SU-DHL-6 (cell line): ENCODE data around the gene EAPP.

ENCODE experiments used
- H2AFZ ChIP-seq: fragments of 200-600 bp; sonication (generic); 2 replicates; pipeline ENCODE4 v1.6.1; 2014; ENCODE audit warnings: low read depth, mild to moderate bottlenecking, moderate library complexity, mixed read lengths, antibody characterized with exemption, low read length; ENCODE audit not compliant: severe bottlenecking
- H3F3A ChIP-seq: fragments of 200-600 bp; shearing (Covaris generic); 2 replicates; pipeline ENCODE4 v1.6.0; 2016; ENCODE audit warnings: antibody characterized with exemption, mild to moderate bottlenecking; ENCODE audit not compliant: insufficient read depth
- H3K27ac ChIP-seq: fragments of 200-600 bp; sonication (generic); 2 replicates; pipeline ENCODE4 v1.5.1; 2016; ENCODE audit warnings: low read depth, mild to moderate bottlenecking, low read length, moderate library complexity, mixed read lengths
- H3K27me3 ChIP-seq: fragments of 200-600 bp; sonication (generic), shearing (Covaris generic); 2 replicates; pipeline ENCODE4 v1.6.0; 2014; ENCODE audit warnings: mild to moderate bottlenecking, low read length
- H3K36me3 ChIP-seq: fragments of 200-600 bp; sonication (generic); 2 replicates; pipeline ENCODE4 v1.6.1; 2014; ENCODE audit warnings: mild to moderate bottlenecking, low read length, mixed read lengths
- H3K4me2 ChIP-seq: fragments of 300-600, 200-600 bp; shearing (Covaris generic), sonication (generic); 2 replicates; pipeline ENCODE4 v1.6.0; 2014; ENCODE audit warnings: low read length, low read depth, mild to moderate bottlenecking; ENCODE audit not compliant: poor library complexity, severe bottlenecking
- H3K4me3 ChIP-seq: fragments of 200-600 bp; sonication (generic); 2 replicates; pipeline ENCODE4 v1.5.1; 2014; ENCODE audit warnings: antibody characterized with exemption, low read length, mild to moderate bottlenecking, mixed read lengths; ENCODE audit not compliant: insufficient read depth, poor library complexity, severe bottlenecking
- H3K79me2 ChIP-seq: fragments of 200-600 bp; sonication (generic); 2 replicates; pipeline ENCODE4 v1.6.1; 2014; ENCODE audit warnings: mild to moderate bottlenecking, low read length, moderate library complexity; ENCODE audit not compliant: insufficient read depth
- H3K9ac ChIP-seq: fragments of 200-600 bp; sonication (generic); 2 replicates; pipeline ENCODE4 v1.7.0; 2014; ENCODE audit warnings: mild to moderate bottlenecking, low read length
- H3K9me2 ChIP-seq: fragments of 200-600 bp; sonication (generic); replicated peaks from 2 replicates; pipeline ENCODE4 v1.6.1; 2014; ENCODE audit warnings: low read length; ENCODE audit not compliant: insufficient read depth
- H3K9me3 ChIP-seq: fragments of 200-600 bp; sonication (generic); 2 replicates; pipeline ENCODE4 v1.6.1; 2014; ENCODE audit warnings: low read length, mixed read lengths; ENCODE audit not compliant: insufficient read depth
- H4K20me1 ChIP-seq: fragments of 200-600 bp; sonication (generic); 2 replicates; pipeline ENCODE4 v1.6.1; 2014; ENCODE audit warnings: low read depth, mild to moderate bottlenecking, antibody characterized with exemption, low read length, moderate library complexity, mixed read lengths
- CTCF ChIP-seq: fragments of 200-600 bp; sonication (generic); IDR thresholded peaks from one replicate; pipeline ENCODE4 v1.5.1; 2017; ENCODE audit warnings: antibody characterized with exemption, mild to moderate bottlenecking, low read length, moderate library complexity; ENCODE audit not compliant: insufficient read depth, poor library complexity, severe bottlenecking
- EZH2phosphoT487 ChIP-seq: fragments of 200-600 bp; sonication (generic), shearing (Covaris generic); conservative IDR thresholded peaks from 2 replicates; pipeline ENCODE4 v1.6.1; 2018; ENCODE audit warnings: mild to moderate bottlenecking, antibody characterized with exemption, low read length, moderate library complexity, mixed read lengths

Gene EAPP

GRCh38 chr14:34470319-34470718 lies 69.2 kb downstream of the EAPP start:
- no peak overlapping the region for H2AFZ ChIP-seq
- H3K79me2 ChIP-seq: no peaks in the 10 kb centered on the region
- no peak overlapping the region for H3K27ac ChIP-seq
- H3F3A ChIP-seq: no peaks in the 10 kb centered on the region
- H3K4me3 ChIP-seq: no peak overlapping the region
- no peaks in the 10 kb centered on the region for H4K20me1 ChIP-seq
- no peaks in the 10 kb centered on the region for H3K9me2 ChIP-seq
- no peak for TF ChIP-seq EZH2phosphoT487
- TF ChIP-seq CTCF: no peak
- no peaks in the 10 kb centered on the region for H3K36me3 ChIP-seq
- H3K9me3 ChIP-seq: no peaks in the 10 kb centered on the region
- no peaks in the 10 kb centered on the region for H3K27me3 ChIP-seq
- no peak overlapping the region for H3K9ac ChIP-seq
- no peak overlapping the region for H3K4me2 ChIP-seq

DNA sequence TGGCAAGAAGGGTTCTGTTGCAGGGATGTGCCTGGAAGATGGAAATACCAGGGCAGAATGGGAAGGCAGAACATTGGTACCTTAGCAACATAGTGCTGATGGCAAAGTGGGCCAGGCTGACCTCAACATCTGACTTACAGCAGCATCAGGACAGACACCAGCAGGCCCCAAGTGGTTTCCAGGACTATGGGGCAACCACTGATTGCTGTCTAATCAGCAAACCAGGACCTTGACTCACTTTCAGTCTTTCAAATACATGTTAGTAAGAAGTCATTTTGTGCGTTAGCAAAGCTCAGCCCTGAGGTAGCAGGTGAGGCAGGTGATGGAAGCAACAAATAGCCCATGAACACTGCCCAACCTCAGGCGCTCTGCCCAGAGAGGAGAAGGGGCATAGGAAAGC lies 72.8 kb downstream of the EAPP start:
- Histone ChIP-seq H3K27ac (no peak overlapping the region), H2AFZ (no peak overlapping the region), H3K27me3 (no peaks in the 10 kb centered on the region), H3K4me3 (no peak overlapping the region), H3K4me2 (no peak overlapping the region), H3K9me3 (no peaks in the 10 kb centered on the region), H3K79me2 (no peaks in the 10 kb centered on the region), H3K9me2 (no peaks in the 10 kb centered on the region), H4K20me1 (no peaks in the 10 kb centered on the region), H3F3A (0 out of 2 replicates have a peak, but pooled peaks cover 5% of the 10 kb centered on the region), H3K9ac (no peak overlapping the region), H3K36me3 (no peaks in the 10 kb centered on the region)
- TF ChIP-seq EZH2phosphoT487: no peak
- TF ChIP-seq CTCF: no peak
